Cardiac muscle cell (in vitro differentiated cells and primary cell): ENCODE measurements around the gene STRADA. TPM values are rescaled to one million over a fixed set of nuclear protein-coding genes. Genes with fewer than 3 reads are reported as not detected.

Experiments used
- DNase-seq, 2 donors: peaks; one replicate each; pipeline versions ENCODE4 v3.0.0 to v3.0.0-alpha.2; 2010 to 2017; ENCODE audit warnings: low read depth in 1 of 2, low spot score in 1 of 2
- H3K27ac ChIP-seq: fragments of 200-600 bp; sonication (generic); 2 replicates; pipeline ENCODE4 v1.5.1; 2016
- H3K27me3 ChIP-seq: fragments of 200-600 bp; sonication (generic); 2 replicates; pipeline ENCODE4 v1.6.0; 2016; ENCODE audit warnings: control low read depth
- H3K36me3 ChIP-seq: fragments of 200-600 bp; sonication (generic); 2 replicates; pipeline ENCODE4 v1.5.1; 2016; ENCODE audit warnings: control low read depth
- H3K4me1 ChIP-seq: fragments of 200-600 bp; sonication (generic); 2 replicates; pipeline ENCODE4 v1.8.1; 2017; ENCODE audit warnings: low read depth, mild to moderate bottlenecking, mixed run types
- H3K4me3 ChIP-seq: fragments of 200-600 bp; sonication (generic); 2 replicates; pipeline ENCODE4 v1.5.1; 2016; ENCODE audit warnings: mild to moderate bottlenecking
- H3K9me3 ChIP-seq: fragments of 200-600 bp; sonication (generic); 2 replicates; pipeline ENCODE4 v1.5.1; 2017; ENCODE audit warnings: low read depth, mild to moderate bottlenecking, control low read depth
- CTCF ChIP-seq: IDR thresholded peaks from 2 replicates; pipeline ENCODE4 v1.5.1; 2012; ENCODE audit warnings: low read depth, mild to moderate bottlenecking, low read length
- polyA plus RNA-seq: library from polyadenylated mRNA; unstranded; fragments of >200 nt; fragmentation: Nextera tagmentation; extraction: Ambion mirVana; gene quantifications from 2 replicates; pipeline ENCODE4 v1.2.1, GENCODE V29; 2016
- total RNA-seq: library from RNA; depleted of rRNA; stranded (reverse); fragments of >200 nt; gene quantifications from 2 replicates; pipeline ENCODE4 v1.2.3, GENCODE V29; 2016

STRADA gene
- total and polyA plus RNA-seq, 2 experiments from 2014 or later = 30.3 to 53.1 TPM

DNA sequence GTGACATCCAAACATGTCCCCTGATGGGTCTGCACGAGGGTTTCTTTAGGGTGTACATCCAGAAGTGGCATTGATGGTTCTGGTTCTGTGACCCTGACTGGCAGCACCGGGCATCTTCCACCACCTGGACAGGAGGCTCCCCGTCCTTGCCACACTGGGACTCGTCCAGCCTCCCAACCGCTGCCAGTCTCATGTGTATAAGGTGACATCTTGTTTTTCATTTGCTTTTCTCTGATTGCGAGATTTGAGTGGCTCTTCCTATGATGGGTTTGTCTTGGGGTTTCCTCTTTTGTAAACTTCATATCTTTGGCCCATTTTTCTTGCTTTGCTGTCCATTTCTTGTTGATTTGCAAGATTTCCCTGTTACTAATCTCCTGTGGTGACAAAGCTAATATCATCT, 32.5 kb downstream of the STRADA start:
- Histone ChIP-seq H3K4me1 (peaks cover 3% of the 10 kb centered on the region), H3K9me3 (no peaks in the 10 kb centered on the region), H3K36me3 (peaks cover 23% of the 10 kb centered on the region), H3K4me3 (no peak overlapping the region), H3K27me3 (no peaks in the 10 kb centered on the region), H3K27ac (no peak overlapping the region)
- no peak for TF ChIP-seq CTCF
- no peak for DNase-seq

DNA sequence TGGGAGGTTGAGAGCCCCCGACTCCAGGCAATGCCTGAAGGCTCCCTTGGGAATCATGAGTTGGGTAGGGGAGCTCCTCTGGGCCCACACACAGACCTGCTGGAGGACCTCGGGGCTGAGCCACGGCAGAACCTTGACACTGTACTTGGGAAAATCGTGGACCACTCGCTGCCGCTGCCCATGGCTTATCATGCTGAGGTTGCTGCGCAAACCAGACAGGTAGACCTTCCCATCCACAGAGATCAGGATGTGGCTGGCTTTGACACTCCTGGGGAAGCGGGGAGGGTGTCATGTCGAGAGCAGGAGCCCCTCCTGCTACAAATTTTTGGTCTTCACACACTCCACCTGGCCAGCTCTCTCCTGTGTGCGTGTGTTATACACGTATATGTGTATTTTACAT, 34.4 kb downstream of the STRADA start:
- no peaks in the 10 kb centered on the region for H3K9me3 ChIP-seq
- H3K4me1 ChIP-seq = no peaks in the 10 kb centered on the region
- no peak for DNase-seq
- no peak overlapping the region for H3K4me3 ChIP-seq
- H3K27ac ChIP-seq = no peak overlapping the region
- H3K27me3 ChIP-seq = no peaks in the 10 kb centered on the region
- no peak for TF ChIP-seq CTCF
- H3K36me3 ChIP-seq = peaks cover 16% of the 10 kb centered on the region

GRCh38 chr17:63706336-63707082, 35.1 kb downstream of the STRADA start:
- DNase-seq = no peak

DNA sequence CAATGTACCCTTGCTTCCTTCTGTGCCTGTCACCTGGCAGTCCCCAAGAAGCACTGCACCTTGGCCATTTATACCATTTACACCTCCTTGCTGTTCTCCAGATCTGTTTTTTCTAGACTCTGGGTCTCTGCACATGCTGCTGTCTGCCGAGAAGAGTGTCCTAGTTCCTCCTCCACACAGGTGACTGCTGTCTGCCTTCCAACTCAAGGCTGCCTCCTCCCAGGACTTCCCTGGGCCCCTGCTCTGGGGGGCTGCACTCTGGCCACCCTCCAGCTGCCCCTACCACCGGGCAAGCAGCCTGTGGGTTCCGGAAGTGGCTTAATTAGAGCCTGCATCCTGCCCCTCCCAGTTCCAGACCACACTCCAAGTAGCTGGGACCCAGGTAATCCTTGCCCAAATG, 35.9 kb downstream of the STRADA start:
- no peaks in the 10 kb centered on the region for H3K9me3 ChIP-seq
- no peak for TF ChIP-seq CTCF
- peaks cover 13% of the 10 kb centered on the region for H3K36me3 ChIP-seq
- H3K4me1 ChIP-seq = no peaks in the 10 kb centered on the region
- DNase-seq = no peak
- no peak overlapping the region for H3K4me3 ChIP-seq
- H3K27me3 ChIP-seq = no peaks in the 10 kb centered on the region
- H3K27ac ChIP-seq = no peak overlapping the region

More at GRCh38 chr17:63706336-63707082, 35.1 kb downstream of the STRADA start:
- Histone ChIP-seq H3K4me3 (no peak overlapping the region), H3K9me3 (no peaks in the 10 kb centered on the region), H3K36me3 (peaks cover 13% of the 10 kb centered on the region), H3K27me3 (no peaks in the 10 kb centered on the region), H3K4me1 (no peaks in the 10 kb centered on the region), H3K27ac (no peak overlapping the region)
- no peak for TF ChIP-seq CTCF

DNA sequence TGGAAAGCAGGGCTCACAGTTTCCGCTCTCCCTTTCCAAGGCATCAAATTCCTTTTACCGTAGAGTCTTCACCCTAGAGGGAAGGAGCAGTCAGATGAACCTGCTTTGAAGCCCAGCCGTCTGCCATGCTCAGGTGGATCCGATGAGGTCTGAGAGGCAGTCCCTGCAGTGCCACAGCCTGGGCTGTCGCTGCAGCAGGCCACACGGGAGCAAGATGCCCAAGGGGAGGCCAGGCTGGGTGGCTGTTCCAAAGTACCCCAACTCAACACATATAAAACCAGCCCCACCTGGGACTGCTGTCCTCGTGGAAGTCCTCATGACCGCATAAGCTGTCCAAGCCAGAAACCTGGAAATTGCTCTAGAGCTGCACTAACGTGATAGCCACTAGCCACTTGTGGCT, 36.8 kb downstream of the STRADA start:
- H3K36me3 ChIP-seq = peaks cover 10% of the 10 kb centered on the region
- TF ChIP-seq CTCF = no peak
- H3K27me3 ChIP-seq = no peaks in the 10 kb centered on the region
- no peak overlapping the region for H3K27ac ChIP-seq
- no peak overlapping the region for H3K4me3 ChIP-seq
- DNase-seq = no peak
- no peaks in the 10 kb centered on the region for H3K4me1 ChIP-seq
- no peaks in the 10 kb centered on the region for H3K9me3 ChIP-seq

- Histone ChIP-seq H3K27me3 (no peaks in the 10 kb centered on the region), H3K27ac (no peak overlapping the region), H3K4me3 (no peak overlapping the region), H3K9me3 (no peaks in the 10 kb centered on the region), H3K36me3 (peaks cover 6% of the 10 kb centered on the region), H3K4me1 (no peaks in the 10 kb centered on the region)
- DNase-seq = no peak
- TF ChIP-seq CTCF = no peak
These were observed 37.4 kb downstream of the STRADA start for GRCh38 chr17:63704259-63704576.
